ENCODE data around the gene HOXA6. TPM values are rescaled to one million over a fixed set of nuclear protein-coding genes. Genes with fewer than 3 reads are reported as not detected.

HOXA6 gene
- total RNA-seq, 2 donors from 2014 or later: 6.9 to 7.5 TPM

DNA sequence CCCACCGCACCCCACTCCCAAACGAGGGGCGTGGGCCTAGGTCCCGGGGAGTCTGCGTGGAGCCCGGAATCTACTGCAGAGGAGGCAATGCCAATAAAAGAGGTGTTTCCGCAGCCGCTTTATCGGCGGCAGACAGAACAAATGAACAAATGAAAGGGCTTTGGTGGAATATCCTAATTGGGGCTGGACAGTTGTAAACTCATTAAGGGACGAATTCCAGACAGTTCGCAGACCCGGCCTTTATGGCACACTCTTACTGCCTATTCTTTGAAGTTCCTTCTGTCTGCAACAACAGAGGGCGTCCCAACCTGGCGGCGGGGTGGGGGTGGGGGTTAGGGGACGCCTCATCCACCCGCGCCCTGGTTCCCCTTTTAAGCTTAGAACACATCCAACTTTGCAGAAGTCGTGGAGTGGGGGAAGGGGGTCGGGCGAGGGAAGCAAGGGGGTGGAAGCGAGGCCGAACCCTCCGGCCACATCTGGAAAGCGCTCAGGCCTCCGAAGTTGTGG is 13.7 kb upstream of the HOXA6 start:
- no peaks in the 10 kb centered on the region for H3K27me3 ChIP-seq (replicated peaks; ENCODE audit: insufficient read depth)
- intact Hi-C loops (cut with DNase I): loop anchor here (1.0 to 2.0 kb wide), 2 partner anchors 475 to 790 kb away; no protein-coding TSS in a partner anchor
- no peaks in the 10 kb centered on the region for H3K9me3 ChIP-seq
- H3K36me3 ChIP-seq: no peaks in the 10 kb centered on the region
- 4% methylated on average over 26 of the region's 27 CpGs for WGBS
- peak overlapping the region; percentile 73 to 96 for H3K27ac ChIP-seq
- DNase-seq (ENCODE audit: low spot score): no peak
- no peak for TF ChIP-seq POLR2AphosphoS5 (IDR thresholded peaks at IDR 0.05)
- TF ChIP-seq, protein P1, sequence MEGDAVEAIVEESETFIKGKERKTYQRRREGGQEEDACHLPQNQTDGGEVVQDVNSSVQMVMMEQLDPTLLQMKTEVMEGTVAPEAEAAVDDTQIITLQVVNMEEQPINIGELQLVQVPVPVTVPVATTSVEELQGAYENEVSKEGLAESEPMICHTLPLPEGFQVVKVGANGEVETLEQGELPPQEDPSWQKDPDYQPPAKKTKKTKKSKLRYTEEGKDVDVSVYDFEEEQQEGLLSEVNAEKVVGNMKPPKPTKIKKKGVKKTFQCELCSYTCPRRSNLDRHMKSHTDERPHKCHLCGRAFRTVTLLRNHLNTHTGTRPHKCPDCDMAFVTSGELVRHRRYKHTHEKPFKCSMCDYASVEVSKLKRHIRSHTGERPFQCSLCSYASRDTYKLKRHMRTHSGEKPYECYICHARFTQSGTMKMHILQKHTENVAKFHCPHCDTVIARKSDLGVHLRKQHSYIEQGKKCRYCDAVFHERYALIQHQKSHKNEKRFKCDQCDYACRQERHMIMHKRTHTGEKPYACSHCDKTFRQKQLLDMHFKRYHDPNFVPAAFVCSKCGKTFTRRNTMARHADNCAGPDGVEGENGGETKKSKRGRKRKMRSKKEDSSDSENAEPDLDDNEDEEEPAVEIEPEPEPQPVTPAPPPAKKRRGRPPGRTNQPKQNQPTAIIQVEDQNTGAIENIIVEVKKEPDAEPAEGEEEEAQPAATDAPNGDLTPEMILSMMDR (IDR thresholded peaks at IDR 0.05): peak in 1 of 4 experiments; percentile 4
- H3K4me3 ChIP-seq: peak overlapping the region; percentile 61 to 80
- H3K4me1 ChIP-seq (replicated peaks): no peaks in the 10 kb centered on the region

DNA sequence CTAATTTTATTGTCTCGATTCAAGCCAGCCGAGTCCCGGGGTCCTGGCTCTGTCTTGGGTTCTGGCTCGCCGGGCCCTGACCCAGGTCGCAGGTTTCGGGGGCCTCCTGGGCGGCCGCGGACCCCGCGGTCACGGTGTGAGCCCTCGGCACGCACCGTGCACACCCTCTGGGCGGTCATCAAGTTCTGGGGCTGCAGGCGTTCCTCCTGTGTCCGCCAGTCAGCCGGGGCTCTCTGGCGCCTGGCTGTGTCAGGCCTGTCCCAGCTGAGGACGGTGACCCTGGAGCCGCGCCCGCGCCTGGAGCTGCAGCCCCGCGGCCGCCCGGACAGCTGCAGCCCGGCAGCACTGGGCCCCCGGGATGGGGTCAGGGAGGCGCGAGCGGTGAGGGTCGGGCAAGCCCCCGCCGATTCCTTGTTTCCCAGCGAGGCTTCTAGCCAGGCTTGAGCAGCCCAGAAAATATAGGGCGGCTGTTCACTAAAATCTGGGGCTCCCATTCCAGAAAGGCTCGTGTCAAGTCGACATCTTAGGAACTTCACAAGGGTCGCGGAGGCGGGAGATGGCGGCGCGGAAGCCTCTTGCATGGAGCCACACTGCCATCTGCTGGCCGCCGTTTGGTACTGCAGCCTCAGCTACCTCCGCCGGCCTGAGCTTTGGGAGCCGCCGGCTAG is 13.1 kb upstream of the HOXA6 start:
- intact Hi-C loops (cut with DNase I): loop anchor here (1.0 to 2.0 kb wide), 2 partner anchors 474 to 790 kb away; no protein-coding TSS in a partner anchor
- H3K4me3 ChIP-seq: peak overlapping the region; percentile 61 to 80
- H3K36me3 ChIP-seq: no peaks in the 10 kb centered on the region
- H3K27ac ChIP-seq: peak overlapping the region; percentile 73 to 96
- no peaks in the 10 kb centered on the region for H3K9me3 ChIP-seq
- peaks cover under 1% of the 10 kb centered on the region for H3K4me1 ChIP-seq (replicated peaks)
- peak; percentile 90 for DNase-seq (ENCODE audit: low spot score)
- peak; percentile 8 for TF ChIP-seq POLR2A (IDR thresholded peaks at IDR 0.05)
- peak; percentile 65 for TF ChIP-seq POLR2AphosphoS5 (IDR thresholded peaks at IDR 0.05)
- TF ChIP-seq, protein P1 (IDR thresholded peaks at IDR 0.05): peak; percentile 98 to 100 (median 100)
- WGBS: 7% methylated on average over 31 of the region's 54 CpGs
- H3K27me3 ChIP-seq (replicated peaks; ENCODE audit: insufficient read depth): no peaks in the 10 kb centered on the region

DNA sequence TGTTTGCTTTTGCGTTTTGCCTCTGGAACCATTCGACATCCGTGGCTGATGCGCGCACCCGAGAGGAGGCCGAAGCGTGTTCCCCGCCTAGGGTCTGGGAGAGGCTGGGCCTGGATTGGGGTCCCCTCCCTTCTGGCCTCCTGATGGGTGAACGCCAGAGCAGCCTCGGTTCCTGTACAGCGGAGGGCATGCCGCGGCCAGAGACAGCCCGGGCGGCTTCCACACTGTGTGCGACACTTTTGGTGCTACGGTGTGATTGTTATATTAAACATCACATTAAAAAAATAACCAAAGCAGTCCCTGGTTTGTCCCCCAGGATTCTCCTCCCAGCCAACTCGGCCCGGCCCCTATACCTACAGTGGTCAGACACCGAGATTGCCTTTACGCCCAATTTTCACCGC is 12.6 kb upstream of the HOXA6 start:
- TF ChIP-seq POLR2AphosphoS5 (IDR thresholded peaks at IDR 0.05) (no peak), POLR2A (IDR thresholded peaks at IDR 0.05) (no peak)
- TF ChIP-seq, protein P1 (IDR thresholded peaks at IDR 0.05): no peak
- Histone ChIP-seq H3K27me3 (replicated peaks; ENCODE audit: insufficient read depth) (no peaks in the 10 kb centered on the region), H3K4me1 (replicated peaks) (peaks cover 4% of the 10 kb centered on the region), H3K9me3 (no peaks in the 10 kb centered on the region), H3K4me3 (peak overlapping the region; percentile 61 to 80), H3K36me3 (no peaks in the 10 kb centered on the region), H3K27ac (peak overlapping the region; percentile 73 to 96)
- DNase-seq (ENCODE audit: low spot score): no peak
- intact Hi-C loops (cut with DNase I): loop anchor here (2.0 kb wide), 1 partner anchor 789 kb away; no protein-coding TSS in a partner anchor
- 43% methylated on average over 21 of the region's 23 CpGs for WGBS

DNA sequence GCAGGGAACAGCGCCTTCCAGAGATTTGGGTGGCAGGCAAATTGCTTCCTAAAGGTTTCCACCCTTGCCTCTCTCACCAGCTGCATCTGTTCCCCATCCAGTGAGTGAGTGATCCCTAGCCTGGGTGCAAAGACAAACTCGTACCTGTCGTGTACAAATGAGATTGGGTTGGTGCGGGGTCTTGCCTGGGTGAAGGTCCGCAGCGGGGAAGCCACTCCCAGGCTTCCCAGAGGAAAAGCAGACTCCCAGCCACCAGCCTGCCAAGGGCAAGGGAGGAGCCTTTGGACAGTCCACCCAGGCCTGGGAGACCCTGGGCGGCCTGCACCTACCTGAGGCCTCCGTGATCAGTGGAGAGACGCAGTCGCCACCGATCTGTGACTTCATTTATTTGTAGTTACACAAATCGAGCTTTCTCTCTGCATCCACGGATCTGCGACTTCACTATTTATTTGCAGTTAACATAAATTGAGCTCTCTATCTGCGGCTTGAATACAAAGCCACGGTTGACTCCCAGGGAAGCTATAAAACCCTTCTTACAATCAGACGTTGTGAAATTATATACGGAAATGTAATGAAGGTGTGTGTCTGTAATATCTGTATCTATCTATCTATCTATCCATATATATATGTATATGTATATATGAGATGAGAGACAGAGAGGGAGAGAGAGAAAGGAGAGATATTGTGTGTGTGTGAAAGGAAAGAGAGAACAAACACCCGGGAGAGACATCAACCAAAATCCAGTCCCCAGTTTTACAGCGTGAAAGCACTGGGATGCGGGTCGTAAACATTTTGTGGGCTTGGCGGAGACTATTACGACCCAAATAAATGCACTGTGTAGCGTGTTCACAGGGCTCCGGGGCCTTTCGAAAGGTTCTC is 11.9 kb upstream of the HOXA6 start:
- DNase-seq (ENCODE audit: low spot score): no peak
- Histone ChIP-seq H3K9me3 (no peaks in the 10 kb centered on the region), H3K4me3 (peak overlapping the region; percentile 61 to 80), H3K4me1 (replicated peaks) (peaks cover 4% of the 10 kb centered on the region), H3K36me3 (no peaks in the 10 kb centered on the region), H3K27ac (peak overlapping the region; percentile 73 to 96), H3K27me3 (replicated peaks; ENCODE audit: insufficient read depth) (no peaks in the 10 kb centered on the region)
- TF ChIP-seq POLR2AphosphoS5 (IDR thresholded peaks at IDR 0.05) (peak; percentile 24), POLR2A (IDR thresholded peaks at IDR 0.05) (no peak)
- WGBS: 62% methylated on average over 27 of the region's 27 CpGs
- intact Hi-C loops (cut with DNase I): loop anchor here (2.0 to 10.0 kb wide), 3 partner anchors 789 to 1295 kb away; no protein-coding TSS in a partner anchor
